GM18907 (cell line): Measurements from ENCODE around the gene SORBS1.

ENCODE experiments used
- ATAC-seq: cut with Tn5 transposase; IDR thresholded peaks from one replicate; pipeline ENCODE4 v1.9.1; 2021; ENCODE audit warnings: mild to moderate bottlenecking, moderate library complexity; ENCODE audit not compliant: unreplicated experiment

Gene SORBS1

DNA sequence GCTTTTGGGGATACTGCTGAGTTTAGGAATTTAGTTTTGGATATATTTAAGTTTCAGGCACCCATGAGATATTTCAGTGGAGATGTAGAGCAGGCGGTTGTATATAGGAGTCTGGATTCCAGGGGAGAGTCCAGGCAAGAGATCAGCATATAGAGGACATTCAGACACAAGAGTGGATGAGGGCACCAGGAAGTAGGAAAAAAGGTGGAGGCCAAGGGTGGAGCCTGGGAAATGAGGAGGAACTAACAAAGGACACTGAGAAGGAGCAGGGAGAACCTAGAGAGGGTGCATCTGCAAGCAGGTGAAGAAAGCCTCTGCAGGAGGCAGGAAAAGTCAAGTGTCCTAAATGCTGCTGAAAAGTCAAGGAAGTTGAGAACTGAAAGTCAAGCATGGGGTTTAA lies 257.2 kb downstream of the SORBS1 start:
- ATAC-seq = no peak

DNA sequence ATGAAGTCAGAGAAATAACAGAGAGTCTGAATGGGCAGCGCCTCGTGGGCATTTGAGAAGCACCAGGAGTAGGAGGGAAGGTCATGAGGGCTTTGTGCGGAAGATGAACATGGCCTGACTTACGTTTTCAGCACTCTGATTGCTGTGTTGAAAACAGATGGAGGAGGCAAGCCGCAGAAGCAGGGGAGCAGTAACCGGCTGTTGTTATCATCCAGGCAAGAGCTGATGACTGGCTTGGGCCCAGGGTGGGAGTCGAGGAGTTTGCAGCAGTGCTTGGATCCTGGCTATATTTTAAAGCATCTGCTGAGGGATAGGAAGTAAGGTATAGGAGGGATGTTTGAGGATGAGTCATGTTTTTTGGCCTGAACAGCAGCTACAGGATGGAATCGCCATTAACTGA lies 257.6 kb downstream of the SORBS1 start:
- ATAC-seq = no peak

DNA sequence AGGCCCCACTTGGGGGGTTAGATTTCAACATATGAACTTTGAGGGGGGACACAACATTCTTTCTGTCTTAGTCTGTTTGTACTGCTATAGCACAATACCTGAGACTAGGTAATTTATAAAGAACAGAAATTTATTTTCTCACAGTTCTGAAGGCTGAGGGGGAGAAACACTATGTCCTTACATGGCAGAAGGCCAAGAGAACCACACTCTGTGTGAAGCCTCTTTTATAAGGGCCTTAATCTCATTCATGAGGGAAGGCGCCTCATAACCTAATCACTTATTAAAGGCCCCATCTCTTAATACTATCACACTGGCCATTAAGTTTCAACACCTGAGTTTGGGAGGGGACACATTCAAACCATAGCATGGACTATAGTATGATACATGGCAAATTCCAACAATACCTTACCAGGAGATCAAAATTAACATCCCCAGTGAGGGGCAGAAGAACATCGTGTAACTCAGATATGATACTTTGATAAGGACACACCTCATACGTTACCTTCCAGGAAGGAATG lies 261.1 kb downstream of the SORBS1 start:
- no peak for ATAC-seq

DNA sequence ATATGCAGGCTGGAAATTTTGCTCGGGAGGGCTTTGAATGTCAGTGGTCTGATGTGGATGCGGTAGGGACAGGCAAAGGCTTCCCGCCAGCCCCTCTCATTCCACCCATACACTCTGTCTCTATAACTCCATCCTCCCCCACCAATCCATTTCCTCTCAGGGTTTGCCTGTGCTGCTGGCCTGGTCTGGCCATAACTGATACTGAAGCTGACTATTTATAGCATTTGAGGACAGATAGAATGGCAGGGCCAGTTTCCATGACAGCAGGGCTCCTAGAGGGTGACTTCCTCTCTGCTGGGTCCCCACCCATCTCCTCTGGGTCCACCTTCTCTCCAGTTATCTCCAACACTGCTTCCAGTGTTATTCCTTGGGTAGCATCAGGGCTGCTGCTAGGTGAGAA lies 263.8 kb downstream of the SORBS1 start:
- peak; percentile 46 for ATAC-seq

DNA sequence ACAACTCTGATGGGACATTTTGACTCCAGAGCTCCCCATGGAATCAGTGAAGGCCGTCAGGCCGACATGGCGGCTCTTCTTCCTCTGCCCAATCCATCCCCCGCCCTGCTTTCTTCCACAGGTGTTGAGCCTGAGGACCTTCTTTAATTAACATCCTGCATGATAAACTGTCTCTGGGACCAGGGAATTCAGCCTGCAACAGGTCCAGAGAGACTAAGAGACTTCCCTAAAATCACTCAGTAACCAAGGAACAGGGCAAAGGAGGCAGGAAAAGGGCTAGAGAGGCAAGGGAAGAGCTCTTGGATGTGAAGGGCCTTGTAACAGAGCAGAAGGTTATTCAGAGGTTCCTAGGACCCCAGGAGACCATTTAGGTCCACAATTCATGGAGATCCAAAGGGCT lies 264.4 kb downstream of the SORBS1 start:
- ATAC-seq = no peak

DNA sequence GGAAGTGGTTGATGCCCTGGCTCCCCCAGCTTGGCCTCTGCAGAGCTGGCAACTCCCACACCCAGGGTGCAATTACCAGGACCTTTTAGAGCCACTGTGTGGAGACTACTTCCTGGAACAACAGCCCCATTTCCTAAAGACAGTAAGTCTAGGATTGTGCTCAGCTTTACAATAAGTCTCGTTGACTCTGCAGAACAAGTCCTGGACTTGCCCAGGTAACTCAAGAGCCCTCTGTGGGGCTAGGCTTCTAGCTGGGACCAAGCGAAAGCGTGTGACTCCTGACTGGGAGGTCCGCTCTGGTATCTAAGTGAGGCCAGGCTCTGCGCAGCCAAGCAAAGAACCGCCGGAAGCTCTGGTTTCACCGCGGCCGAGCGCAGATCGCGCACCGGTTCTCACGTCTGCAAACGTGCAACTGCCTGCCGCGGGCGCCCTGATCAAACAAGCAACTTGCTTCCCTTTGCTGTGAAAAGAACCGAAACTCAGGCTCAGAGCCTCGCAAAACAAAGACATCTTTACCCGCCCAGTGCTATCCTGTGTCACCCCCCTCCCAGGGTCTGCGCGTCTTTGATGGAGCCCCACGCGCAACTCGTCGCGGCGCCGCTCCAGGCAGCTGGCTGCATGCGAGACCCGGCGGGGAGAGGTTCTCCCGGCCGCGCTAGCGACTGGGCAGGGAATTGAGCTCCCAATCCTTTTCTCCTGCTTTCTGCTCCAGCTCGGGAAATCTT lies 266.0 kb downstream of the SORBS1 start:
- peak; percentile 84 for ATAC-seq

DNA sequence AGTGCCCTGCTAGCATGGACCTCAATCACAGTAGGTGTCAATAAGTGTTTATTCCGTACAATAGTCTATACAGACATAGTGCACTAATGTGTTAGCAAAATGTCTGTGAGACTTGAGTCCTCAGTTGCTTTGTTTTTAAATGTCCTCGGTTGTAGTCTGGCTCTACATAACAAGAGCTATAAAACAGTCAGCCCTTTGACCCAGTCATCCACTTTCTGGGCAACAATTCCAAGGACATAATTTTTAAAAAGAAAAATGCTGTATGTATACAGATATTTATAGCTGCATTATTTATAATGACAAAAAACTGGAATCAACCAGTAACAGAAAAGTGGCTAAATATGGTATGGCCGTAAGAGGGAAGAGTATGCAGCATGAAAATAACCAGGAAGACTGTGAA lies 267.5 kb downstream of the SORBS1 start:
- no peak for ATAC-seq

DNA sequence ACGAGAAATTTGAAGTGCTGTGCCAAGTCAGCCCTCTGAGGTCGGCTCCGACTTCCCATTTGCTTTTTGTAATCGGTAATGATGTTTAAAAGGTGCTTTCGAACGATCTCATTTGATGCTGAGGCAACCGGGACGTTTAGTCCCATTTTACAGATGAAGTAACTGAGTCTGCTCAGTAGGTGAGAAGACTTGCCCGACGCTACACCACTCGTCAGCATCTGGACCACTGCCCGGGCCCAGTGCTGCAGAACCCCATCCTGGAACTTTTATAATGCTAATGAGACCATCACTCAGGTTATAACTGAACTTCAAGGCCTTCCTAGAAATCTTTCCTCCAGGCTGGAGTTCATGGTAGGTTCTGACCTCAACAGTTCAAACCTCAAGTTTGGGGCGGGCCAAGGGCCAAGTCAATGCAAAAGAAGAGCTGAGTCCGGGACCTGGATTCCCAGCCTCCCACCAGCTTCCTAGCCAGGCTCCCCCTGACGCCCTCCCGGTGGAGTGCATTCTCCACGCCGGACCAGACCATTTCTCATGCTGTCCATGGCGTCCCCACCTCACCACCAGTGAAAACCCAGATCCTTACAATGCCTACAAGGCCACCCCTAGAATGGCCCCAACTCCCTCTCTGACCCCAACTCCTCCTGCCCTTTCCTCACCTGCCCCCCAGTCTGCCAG lies 269.7 kb downstream of the SORBS1 start:
- ATAC-seq = no peak

DNA sequence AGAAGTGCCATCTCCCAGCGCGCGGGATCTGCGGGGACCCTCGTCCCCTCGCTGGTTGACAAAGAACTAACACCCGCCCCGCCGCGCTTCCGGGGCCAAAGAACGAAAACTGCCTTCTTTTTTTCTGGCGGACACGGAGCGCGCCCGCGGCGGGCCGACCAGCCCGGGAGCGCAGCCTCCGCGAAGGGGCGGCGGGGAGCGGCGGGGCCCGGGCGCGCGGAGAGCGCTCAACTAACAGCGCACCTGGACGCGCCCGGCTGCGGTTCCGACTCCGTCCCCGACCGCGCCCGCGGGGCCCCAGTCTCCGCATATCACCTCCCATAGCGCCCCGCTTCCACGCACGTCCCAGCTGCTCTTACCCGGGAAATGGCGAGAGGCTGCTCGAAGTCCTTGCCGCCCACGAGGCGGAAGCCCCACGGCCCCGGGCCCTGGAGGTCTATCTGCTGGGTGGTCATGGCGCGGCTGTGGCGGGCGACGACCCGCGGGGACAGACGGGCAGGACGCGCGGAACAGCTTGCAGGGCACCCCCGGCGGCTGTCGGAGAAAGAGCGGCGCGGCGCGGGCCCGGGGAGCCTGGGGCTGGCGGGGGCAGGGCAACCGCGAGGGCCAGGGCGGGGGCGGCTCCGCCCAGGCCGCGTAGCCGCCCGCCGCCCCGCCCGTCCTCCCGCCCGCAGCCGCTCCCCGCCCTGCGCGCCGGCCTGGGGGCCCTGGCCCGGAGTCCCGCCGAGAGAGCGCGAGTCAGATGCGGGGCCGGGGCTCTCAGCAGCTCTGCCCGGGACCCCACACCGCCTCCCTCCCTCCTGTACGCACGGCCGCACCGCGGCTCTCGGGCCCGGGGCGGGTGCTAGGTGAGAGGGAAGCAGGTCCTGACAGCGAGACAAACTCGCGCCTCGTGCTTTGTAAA lies 270.5 kb downstream of the SORBS1 start, which contains the start of gene PDLIM1:
TSS of gene PDLIM1 (minus strand) at position 543 of the 904 bp plus-strand sequence. CDS start at position 455, 88 bp downstream.
- peak; percentile 42 for ATAC-seq

DNA sequence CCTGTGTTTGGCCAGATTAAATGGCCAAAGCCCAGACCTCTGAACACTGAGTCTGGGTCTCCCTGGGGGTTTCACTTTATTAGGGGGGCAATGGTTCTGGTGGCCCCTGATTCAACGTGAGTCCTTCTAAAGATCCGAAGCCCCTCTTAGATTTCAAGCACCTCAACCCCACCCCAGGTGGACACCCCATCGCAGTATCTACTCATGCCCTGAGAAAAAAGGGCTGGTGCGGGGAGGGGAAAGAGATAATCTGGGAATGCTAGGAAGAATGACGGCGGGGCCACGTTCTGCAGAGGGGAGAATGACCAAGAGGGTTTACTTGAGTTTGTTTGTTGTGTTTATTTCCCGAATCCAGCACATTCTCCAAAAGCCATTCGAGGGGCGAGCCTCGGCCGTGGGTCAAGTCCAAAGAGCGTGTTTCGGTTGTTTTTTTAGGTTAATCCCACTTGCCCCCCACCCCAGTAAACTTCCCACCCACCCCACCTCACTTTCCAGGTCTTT lies 271.2 kb downstream of the SORBS1 start:
- no peak for ATAC-seq

DNA sequence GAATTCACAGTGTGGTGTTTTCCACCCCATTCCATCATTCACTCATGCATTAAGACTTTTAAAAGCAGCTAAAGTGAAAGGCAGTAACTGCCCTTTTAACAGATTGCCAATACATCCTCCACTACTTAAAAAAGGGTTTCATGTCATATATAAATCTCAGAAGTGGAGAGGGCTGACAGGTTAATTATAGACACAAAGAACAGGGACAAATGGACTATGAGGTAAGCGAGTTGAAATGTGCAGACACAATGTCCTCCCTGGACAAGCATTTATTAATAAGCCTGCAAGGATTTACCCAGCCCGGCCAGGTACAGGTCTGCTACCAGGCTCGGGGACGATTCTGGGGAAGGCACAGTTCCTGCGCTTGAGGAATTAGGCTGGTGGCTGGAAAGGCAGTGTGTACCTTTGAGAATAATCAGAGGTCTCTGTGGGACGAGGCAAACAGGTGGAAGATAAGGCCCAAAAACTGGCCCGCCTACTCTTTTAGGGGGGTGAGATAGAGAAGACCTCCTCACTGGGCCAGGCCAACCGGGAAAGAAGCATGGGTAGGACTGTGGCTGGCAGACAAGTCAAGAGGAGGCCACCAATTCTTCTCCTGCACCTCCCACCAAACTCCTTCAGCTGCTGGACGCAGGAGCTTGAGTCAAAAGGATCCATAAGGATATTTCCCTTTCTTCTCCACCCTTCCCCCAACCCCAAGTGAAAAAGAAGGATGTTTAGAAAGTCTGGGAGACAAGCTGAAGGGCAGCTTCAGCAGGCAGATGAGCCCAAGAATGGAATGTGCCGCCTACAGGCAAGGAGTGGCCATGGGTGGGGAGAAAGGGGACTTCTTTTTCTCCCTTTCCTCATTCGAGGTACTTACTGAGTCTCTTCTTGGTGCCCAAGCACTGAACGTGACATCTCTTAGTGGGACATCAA lies 271.9 kb downstream of the SORBS1 start:
- ATAC-seq = no peak

DNA sequence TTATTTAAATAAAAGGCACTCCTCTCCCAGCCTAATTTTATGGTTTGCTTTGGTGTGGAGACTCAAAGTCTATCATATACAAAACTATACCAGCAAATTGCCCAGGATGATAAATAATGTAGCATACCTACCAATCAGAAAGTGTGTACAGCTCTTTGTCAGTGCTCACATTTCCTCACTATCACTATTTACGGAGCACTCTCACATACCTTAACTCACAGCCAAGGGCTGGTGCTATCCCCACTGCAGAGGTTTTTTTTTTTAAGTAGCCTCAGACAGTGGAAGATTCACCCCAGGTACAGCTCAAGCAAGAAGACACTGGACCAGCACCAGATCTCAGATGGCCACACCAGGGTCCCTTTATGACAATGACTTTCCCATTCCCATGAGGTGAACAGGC lies 272.9 kb downstream of the SORBS1 start:
- no peak for ATAC-seq

DNA sequence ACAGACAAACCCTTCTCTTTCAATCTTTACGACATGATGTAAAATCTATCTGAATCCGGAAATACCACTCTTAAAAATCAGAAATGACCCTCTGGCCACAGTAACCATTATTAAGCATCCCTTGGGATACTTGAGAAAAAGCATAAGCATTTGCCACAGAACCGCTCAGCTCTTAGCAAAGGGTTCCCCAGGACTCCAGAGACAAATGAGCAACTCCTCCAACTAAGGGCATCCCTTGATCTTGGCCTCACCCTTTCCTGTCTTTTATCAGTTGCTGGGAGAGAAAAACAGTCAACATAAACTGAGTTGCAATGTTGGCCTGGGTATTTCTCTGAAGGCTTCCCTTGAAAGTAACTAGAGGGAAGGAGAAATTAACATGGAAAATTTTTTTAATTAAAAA lies 273.9 kb downstream of the SORBS1 start:
- ATAC-seq = no peak

DNA sequence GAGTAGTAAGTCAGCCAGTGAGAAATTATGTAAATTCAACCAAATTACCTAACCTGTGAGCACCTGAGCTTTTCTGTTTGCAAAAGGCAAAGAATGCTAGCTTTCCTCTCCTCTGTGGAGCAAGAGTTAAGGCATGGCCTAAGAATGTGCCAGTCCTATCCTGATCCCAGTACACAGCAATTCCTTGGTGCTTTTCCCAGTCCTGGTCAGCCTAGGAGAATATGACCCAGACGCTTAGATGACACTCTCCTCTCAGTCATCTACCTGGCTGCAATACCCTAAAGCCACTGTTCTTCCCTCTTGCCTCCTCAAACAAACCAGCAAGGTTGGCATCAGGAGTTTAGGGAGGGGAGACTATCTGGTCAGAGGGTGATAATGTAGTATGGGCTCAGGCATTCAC lies 274.5 kb downstream of the SORBS1 start:
- ATAC-seq = no peak

DNA sequence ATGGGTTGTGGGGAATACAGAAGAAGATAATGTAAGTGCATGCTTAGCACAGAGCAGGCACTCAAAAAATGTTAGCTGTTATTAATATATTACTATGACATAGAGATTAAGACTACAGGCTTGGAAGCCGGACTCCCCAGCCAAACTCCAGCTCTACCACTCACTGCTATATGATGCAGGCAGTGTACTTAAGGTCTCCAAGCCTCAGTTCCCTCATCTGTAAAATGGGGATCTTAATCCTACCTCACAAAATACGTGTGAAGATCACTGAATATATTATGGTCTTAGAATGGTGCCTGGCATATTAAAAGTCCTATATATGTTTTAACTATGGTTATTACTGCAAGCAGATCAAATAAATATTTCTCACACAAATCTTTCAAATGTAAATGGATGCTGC lies 275.6 kb downstream of the SORBS1 start:
- ATAC-seq = no peak

DNA sequence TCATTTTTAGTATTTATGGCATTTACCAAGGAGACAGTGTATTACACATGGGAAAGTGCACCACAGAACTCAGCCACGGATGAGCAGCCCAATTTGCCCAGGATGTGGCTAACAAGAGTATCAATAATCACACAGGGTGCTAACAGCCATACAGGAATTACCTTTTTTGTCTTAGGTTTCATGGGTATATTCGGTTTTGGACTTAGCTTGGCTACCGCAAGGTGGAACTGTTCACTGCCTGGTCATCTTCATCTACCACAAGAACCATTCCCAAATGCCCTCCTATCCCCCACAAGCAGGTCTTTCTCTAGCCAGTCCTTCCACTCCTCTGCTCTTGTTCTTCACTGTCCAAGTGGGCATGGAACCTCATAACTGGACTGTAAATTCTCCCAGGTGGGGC lies 276.4 kb downstream of the SORBS1 start:
- ATAC-seq = no peak

DNA sequence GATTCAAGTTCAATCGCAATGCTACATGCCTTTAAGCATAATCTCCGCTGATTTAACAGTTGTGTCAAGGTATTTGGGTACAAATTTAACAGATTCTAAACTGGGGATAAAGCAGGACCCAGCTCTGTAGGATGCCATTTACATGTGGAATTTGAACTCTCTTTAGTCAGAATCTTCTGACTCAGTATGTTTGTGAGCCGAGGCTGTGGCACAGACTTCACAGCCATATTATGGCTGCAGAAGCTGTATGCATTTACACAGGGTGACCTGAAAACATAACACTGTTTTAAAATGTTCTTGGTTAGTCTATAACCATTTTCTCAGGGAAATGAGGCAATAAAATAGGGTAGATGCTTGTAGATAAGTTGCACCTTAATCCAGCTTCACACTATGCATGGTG lies 279.1 kb downstream of the SORBS1 start:
- no peak for ATAC-seq

DNA sequence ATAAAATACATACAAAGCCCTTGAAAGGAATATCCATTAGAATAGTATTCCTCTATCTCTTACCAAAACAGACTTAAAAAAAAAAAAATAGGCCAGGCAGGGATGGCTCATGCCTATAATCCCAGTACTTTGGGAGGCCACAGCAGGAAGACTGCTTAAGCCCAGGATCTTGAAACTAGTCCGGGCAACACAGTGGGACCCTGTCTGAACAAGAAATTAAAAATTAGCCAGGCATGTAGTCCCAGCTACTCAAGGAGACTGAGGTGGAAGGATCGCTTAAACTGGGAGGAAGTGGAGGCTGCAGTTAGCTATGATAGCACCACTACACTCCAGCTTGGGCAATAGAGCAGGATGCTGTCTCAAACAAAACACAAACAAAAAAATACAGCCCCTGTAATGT lies 280.0 kb downstream of the SORBS1 start:
- ATAC-seq = no peak

DNA sequence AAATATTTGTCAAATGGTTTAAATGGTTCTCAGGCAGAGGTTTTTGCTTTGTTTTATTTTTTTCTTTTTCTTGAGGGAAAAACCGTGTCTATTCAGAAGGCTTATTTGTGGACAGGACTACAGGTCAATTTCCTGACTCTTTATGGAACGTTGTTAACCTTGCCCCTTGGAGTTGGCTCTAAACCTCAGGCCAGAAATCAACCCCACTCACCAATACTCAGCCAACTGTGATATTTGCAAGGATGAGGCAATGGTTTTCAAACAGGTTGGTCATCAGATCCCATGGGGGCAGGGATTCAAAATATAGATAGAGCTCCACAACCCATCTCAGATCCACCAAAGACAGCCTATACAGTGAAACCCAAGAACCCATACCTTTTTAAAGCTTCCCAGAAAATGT lies 280.5 kb downstream of the SORBS1 start:
- no peak for ATAC-seq
